Erythroblast (primary cell): ENCODE data around the gene PPP1R14B.

Experiments used
- GATA1 ChIP-seq: IDR thresholded peaks from 2 replicates; pipeline ENCODE4 v1.6.1; 2011; ENCODE audit warnings: low read depth, mild to moderate bottlenecking, control low read depth, low read length, moderate library complexity
- POLR2A ChIP-seq: IDR thresholded peaks from 2 replicates; pipeline ENCODE4 v1.6.1; 2011; ENCODE audit warnings: mild to moderate bottlenecking, low read length

- TF ChIP-seq POLR2A (no peak), GATA1 (no peak)
Measured at GRCh38 chr11:64232967-64233315, 13.8 kb downstream of the PPP1R14B start.
